ENCODE results near the gene MID1.
A peak's percentile ranks its signal among the peaks of the same experiment; 100 is the strongest.

Gene MID1

GRCh38 chrX:10524578-10524977 lies 95.8 kb downstream of the MID1 start:
- H3K4me3 ChIP-seq (ENCODE audit: low read length): no peak overlapping the region
- peaks cover 9% of the 10 kb centered on the region for H3K4me1 ChIP-seq (ENCODE audit: control insufficient read depth, low read depth, low read length)
- no peaks in the 10 kb centered on the region for H3K9me3 ChIP-seq (ENCODE audit: control insufficient read depth, low read depth, low read length)
- H3K9ac ChIP-seq (ENCODE audit: low read length): no peak overlapping the region
- no peak overlapping the region for H3K27ac ChIP-seq (ENCODE audit: low read length)
- peaks cover 4% of the 10 kb centered on the region for H3K36me3 ChIP-seq (ENCODE audit: control insufficient read depth, low read depth, low read length)
- no peaks in the 10 kb centered on the region for H3K27me3 ChIP-seq (ENCODE audit: control insufficient read depth, insufficient read depth, low read length)

GRCh38 chrX:10519761-10520160 lies 100.6 kb downstream of the MID1 start:
- Histone ChIP-seq H3K9ac (ENCODE audit: low read length) (no peak overlapping the region), H3K27ac (ENCODE audit: low read length) (no peak overlapping the region), H3K27me3 (ENCODE audit: control insufficient read depth, insufficient read depth, low read length) (no peaks in the 10 kb centered on the region), H3K9me3 (ENCODE audit: control insufficient read depth, low read depth, low read length) (no peaks in the 10 kb centered on the region), H3K4me3 (ENCODE audit: low read length) (no peak overlapping the region), H3K36me3 (ENCODE audit: control insufficient read depth, low read depth, low read length) (no peaks in the 10 kb centered on the region), H3K4me1 (ENCODE audit: control insufficient read depth, low read depth, low read length) (peaks cover 16% of the 10 kb centered on the region)

- Histone ChIP-seq H3K4me3 (ENCODE audit: low read length) (no peak overlapping the region), H3K9me3 (ENCODE audit: control insufficient read depth, low read depth, low read length) (no peaks in the 10 kb centered on the region), H3K36me3 (ENCODE audit: control insufficient read depth, low read depth, low read length) (no peaks in the 10 kb centered on the region), H3K27ac (ENCODE audit: low read length) (no peak overlapping the region), H3K9ac (ENCODE audit: low read length) (no peak overlapping the region), H3K27me3 (ENCODE audit: control insufficient read depth, insufficient read depth, low read length) (no peaks in the 10 kb centered on the region), H3K4me1 (ENCODE audit: control insufficient read depth, low read depth, low read length) (peaks cover 16% of the 10 kb centered on the region)
Observed at GRCh38 chrX:10519278-10519677, 101.1 kb downstream of the MID1 start.

DNA sequence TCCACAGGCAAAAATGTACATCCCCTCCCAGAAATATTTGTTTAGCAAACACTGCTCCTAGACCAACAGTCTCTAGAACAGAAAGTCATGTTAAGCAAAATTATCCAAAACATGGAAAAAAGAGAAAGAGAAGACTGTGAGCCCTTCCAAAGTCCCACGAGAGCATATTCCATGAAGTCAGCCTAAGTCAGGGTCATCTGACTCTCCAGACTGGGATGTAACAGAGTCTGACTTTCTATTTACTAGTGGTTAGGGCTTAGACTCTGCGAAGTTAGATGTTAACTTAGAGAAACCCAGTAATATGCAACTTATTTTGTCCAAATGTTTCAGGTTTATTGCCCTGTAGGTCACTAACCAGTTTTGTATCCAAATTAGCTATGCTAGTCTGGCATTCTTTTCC lies 102.3 kb downstream of the MID1 start:
- Histone ChIP-seq H3K27ac (ENCODE audit: low read length) (no peak overlapping the region), H3K27me3 (ENCODE audit: control insufficient read depth, insufficient read depth, low read length) (no peaks in the 10 kb centered on the region), H3K9ac (ENCODE audit: low read length) (no peak overlapping the region), H3K4me1 (ENCODE audit: control insufficient read depth, low read depth, low read length) (peaks cover 16% of the 10 kb centered on the region), H3K36me3 (ENCODE audit: control insufficient read depth, low read depth, low read length) (no peaks in the 10 kb centered on the region), H3K4me3 (ENCODE audit: low read length) (no peak overlapping the region), H3K9me3 (ENCODE audit: control insufficient read depth, low read depth, low read length) (no peaks in the 10 kb centered on the region)

GRCh38 chrX:10516781-10517322 lies 103.5 kb downstream of the MID1 start:
- Histone ChIP-seq H3K9ac (ENCODE audit: low read length) (no peak overlapping the region), H3K4me3 (ENCODE audit: low read length) (no peak overlapping the region), H3K4me1 (ENCODE audit: control insufficient read depth, low read depth, low read length) (peaks cover 22% of the 10 kb centered on the region), H3K27me3 (ENCODE audit: control insufficient read depth, insufficient read depth, low read length) (no peaks in the 10 kb centered on the region), H3K27ac (ENCODE audit: low read length) (no peak overlapping the region), H3K9me3 (ENCODE audit: control insufficient read depth, low read depth, low read length) (no peaks in the 10 kb centered on the region), H3K36me3 (ENCODE audit: control insufficient read depth, low read depth, low read length) (no peaks in the 10 kb centered on the region)

DNA sequence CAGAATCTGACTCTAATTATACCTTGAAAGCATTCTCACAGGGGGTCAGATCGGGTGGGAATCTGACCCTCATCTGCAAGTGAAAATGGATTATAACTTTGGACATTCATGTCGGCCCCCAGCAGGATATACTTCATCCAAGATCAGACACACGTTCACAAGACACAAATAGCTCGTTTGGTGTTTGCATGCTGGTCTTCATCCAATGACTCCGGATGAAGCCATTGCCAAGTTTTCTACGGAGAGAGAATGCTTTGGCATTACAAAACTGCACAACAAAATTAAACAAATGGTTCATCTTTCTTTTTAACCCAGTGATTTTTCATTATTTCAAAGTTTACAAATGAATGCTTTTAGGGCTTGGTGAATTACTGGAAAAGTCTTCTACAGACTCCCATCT lies 105.5 kb downstream of the MID1 start:
- Histone ChIP-seq H3K27ac (ENCODE audit: low read length) (no peak overlapping the region), H3K9me3 (ENCODE audit: control insufficient read depth, low read depth, low read length) (no peaks in the 10 kb centered on the region), H3K36me3 (ENCODE audit: control insufficient read depth, low read depth, low read length) (no peaks in the 10 kb centered on the region), H3K27me3 (ENCODE audit: control insufficient read depth, insufficient read depth, low read length) (no peaks in the 10 kb centered on the region), H3K9ac (ENCODE audit: low read length) (no peak overlapping the region), H3K4me1 (ENCODE audit: control insufficient read depth, low read depth, low read length) (peaks cover 22% of the 10 kb centered on the region), H3K4me3 (ENCODE audit: low read length) (no peak overlapping the region)

DNA sequence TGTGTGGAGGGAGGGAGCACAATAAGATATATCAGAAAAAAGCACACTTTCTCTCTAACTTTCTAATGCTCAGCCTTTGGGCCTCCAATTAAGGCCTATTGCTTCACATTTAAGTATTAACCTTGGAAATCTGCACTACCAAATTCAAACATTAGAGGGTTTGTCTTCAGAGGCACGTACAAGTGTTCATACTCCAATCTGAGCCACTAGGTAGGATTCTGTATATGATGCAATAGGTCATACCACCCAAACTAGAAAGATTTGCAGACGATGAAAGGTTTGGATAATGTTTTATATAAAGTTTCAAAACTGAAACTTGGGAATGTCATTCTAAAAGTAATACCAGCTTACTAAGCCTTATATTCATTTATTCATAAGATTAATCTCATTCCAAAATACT lies 106.4 kb downstream of the MID1 start:
- Histone ChIP-seq H3K4me1 (ENCODE audit: control insufficient read depth, low read depth, low read length) (peaks cover 31% of the 10 kb centered on the region), H3K9ac (ENCODE audit: low read length) (no peak overlapping the region), H3K36me3 (ENCODE audit: control insufficient read depth, low read depth, low read length) (no peaks in the 10 kb centered on the region), H3K4me3 (ENCODE audit: low read length) (no peak overlapping the region), H3K27ac (ENCODE audit: low read length) (no peak overlapping the region), H3K9me3 (ENCODE audit: control insufficient read depth, low read depth, low read length) (no peaks in the 10 kb centered on the region), H3K27me3 (ENCODE audit: control insufficient read depth, insufficient read depth, low read length) (no peaks in the 10 kb centered on the region)

GRCh38 chrX:10512741-10513140 lies 107.6 kb downstream of the MID1 start:
- no peak overlapping the region for H3K4me3 ChIP-seq (ENCODE audit: low read length)
- H3K36me3 ChIP-seq (ENCODE audit: control insufficient read depth, low read depth, low read length): no peaks in the 10 kb centered on the region
- no peaks in the 10 kb centered on the region for H3K9me3 ChIP-seq (ENCODE audit: control insufficient read depth, low read depth, low read length)
- H3K27ac ChIP-seq (ENCODE audit: low read length): no peak overlapping the region
- H3K27me3 ChIP-seq (ENCODE audit: control insufficient read depth, insufficient read depth, low read length): no peaks in the 10 kb centered on the region
- H3K4me1 ChIP-seq (ENCODE audit: control insufficient read depth, low read depth, low read length): peaks cover 41% of the 10 kb centered on the region
- no peak overlapping the region for H3K9ac ChIP-seq (ENCODE audit: low read length)

- no peaks in the 10 kb centered on the region for H3K9me3 ChIP-seq (ENCODE audit: control insufficient read depth, low read depth, low read length)
- H3K36me3 ChIP-seq (ENCODE audit: control insufficient read depth, low read depth, low read length): no peaks in the 10 kb centered on the region
- H3K27me3 ChIP-seq (ENCODE audit: control insufficient read depth, insufficient read depth, low read length): no peaks in the 10 kb centered on the region
- no peak overlapping the region for H3K4me3 ChIP-seq (ENCODE audit: low read length)
- H3K27ac ChIP-seq (ENCODE audit: low read length): no peak overlapping the region
- H3K4me1 ChIP-seq (ENCODE audit: control insufficient read depth, low read depth, low read length): peaks cover 41% of the 10 kb centered on the region
- no peak overlapping the region for H3K9ac ChIP-seq (ENCODE audit: low read length)
Observed at GRCh38 chrX:10512258-10512657, 108.1 kb downstream of the MID1 start.

GRCh38 chrX:10509397-10509796 lies 111.0 kb downstream of the MID1 start:
- H3K9me3 ChIP-seq (ENCODE audit: control insufficient read depth, low read depth, low read length): no peaks in the 10 kb centered on the region
- peak overlapping the region; percentile 6 for H3K9ac ChIP-seq (ENCODE audit: low read length)
- peak overlapping the region; percentile 35 for H3K4me3 ChIP-seq (ENCODE audit: low read length)
- peaks cover 48% of the 10 kb centered on the region for H3K4me1 ChIP-seq (ENCODE audit: control insufficient read depth, low read depth, low read length)
- H3K27me3 ChIP-seq (ENCODE audit: control insufficient read depth, insufficient read depth, low read length): no peaks in the 10 kb centered on the region
- H3K27ac ChIP-seq (ENCODE audit: low read length): peak overlapping the region; percentile 22
- no peaks in the 10 kb centered on the region for H3K36me3 ChIP-seq (ENCODE audit: control insufficient read depth, low read depth, low read length)

DNA sequence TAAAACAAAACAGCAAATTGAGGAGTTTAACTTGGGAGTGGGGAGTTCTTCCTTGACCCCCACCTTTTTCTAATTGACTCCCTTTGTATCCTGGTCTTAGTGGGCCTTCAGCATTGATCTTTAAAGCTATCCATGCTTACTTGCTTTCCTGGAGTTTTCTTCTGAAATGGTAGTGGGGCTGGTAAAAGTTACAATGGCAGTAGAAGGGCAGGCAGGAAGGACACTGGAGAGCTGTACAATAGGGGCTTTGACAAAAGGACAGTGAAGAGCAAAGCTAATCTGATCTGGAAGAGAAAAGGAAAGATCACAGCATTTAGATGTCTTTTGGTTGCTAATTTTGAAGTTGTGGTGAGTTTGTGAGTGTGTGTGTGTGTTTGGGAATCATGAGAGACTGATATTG lies 111.5 kb downstream of the MID1 start:
- Histone ChIP-seq H3K4me3 (ENCODE audit: low read length) (peak overlapping the region; percentile 35), H3K9me3 (ENCODE audit: control insufficient read depth, low read depth, low read length) (no peaks in the 10 kb centered on the region), H3K27me3 (ENCODE audit: control insufficient read depth, insufficient read depth, low read length) (no peaks in the 10 kb centered on the region), H3K4me1 (ENCODE audit: control insufficient read depth, low read depth, low read length) (peaks cover 51% of the 10 kb centered on the region), H3K36me3 (ENCODE audit: control insufficient read depth, low read depth, low read length) (no peaks in the 10 kb centered on the region), H3K27ac (ENCODE audit: low read length) (peak overlapping the region; percentile 74), H3K9ac (ENCODE audit: low read length) (peak overlapping the region; percentile 24)

DNA sequence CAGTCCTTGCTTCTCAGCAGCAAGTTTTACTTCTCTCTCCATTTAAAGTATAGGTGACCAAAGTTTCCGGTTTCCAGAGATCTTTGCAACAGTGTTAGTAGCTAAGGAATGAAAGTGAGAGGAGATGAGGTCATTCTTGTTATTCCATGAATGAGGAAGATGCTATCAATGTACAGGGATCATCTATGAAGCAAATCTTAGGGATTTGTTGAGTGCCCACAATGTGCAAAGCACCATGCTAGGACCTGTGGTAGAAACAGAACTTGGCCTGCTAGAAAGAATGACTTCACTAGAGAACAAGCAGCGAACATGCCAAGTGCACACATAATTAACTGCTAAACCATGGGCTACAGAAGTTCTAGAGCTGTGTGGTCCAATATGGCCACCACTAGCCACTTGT lies 112.5 kb downstream of the MID1 start:
- no peaks in the 10 kb centered on the region for H3K9me3 ChIP-seq (ENCODE audit: control insufficient read depth, low read depth, low read length)
- peaks cover 51% of the 10 kb centered on the region for H3K4me1 ChIP-seq (ENCODE audit: control insufficient read depth, low read depth, low read length)
- no peak overlapping the region for H3K4me3 ChIP-seq (ENCODE audit: low read length)
- H3K36me3 ChIP-seq (ENCODE audit: control insufficient read depth, low read depth, low read length): no peaks in the 10 kb centered on the region
- H3K9ac ChIP-seq (ENCODE audit: low read length): no peak overlapping the region
- H3K27ac ChIP-seq (ENCODE audit: low read length): peak overlapping the region; percentile 33
- H3K27me3 ChIP-seq (ENCODE audit: control insufficient read depth, insufficient read depth, low read length): no peaks in the 10 kb centered on the region

Measured in iPS-18a (cell line).